NCI-H82 treated with DMSO at 0.1 percent for 48 hours (cell line): ENCODE results near the gene PTBP2.
"Not testable (repeated sequence)": the region's sequence is repeated elsewhere in the genome, so short reads cannot be mapped to it uniquely, and the experiment has no call there.

Experiments
- DNase-seq: peaks from one replicate; lab custom pipeline; 2025; ENCODE audit not compliant: unreplicated experiment; lab: John Stamatoyannopoulos, UW

The PTBP2 gene

GRCh38 chr1:96727860-96728259 is 6.3 kb downstream of the PTBP2 start:
- DNase-seq = no peak

GRCh38 chr1:96730574-96731298 is 9.2 kb downstream of the PTBP2 start:
- no peak for DNase-seq

- DNase-seq = no peak
These were observed 19.8 kb downstream of the PTBP2 start for GRCh38 chr1:96741335-96741734.

GRCh38 chr1:96746440-96747420 is 25.1 kb downstream of the PTBP2 start:
- no peak for DNase-seq

- no peak for DNase-seq
These were observed 26.0 kb downstream of the PTBP2 start for GRCh38 chr1:96747565-96747964.

- DNase-seq = no peak
These were observed 26.5 kb downstream of the PTBP2 start for GRCh38 chr1:96748078-96748477.

- no peak for DNase-seq
These were observed 28.0 kb downstream of the PTBP2 start for GRCh38 chr1:96749618-96750017.

- no peak for DNase-seq
These were observed 30.8 kb downstream of the PTBP2 start for GRCh38 chr1:96752394-96752793.

GRCh38 chr1:96756789-96757188 is 35.2 kb downstream of the PTBP2 start:
- no peak for DNase-seq

- not testable (repeated sequence) for DNase-seq
These were observed 41.0 kb downstream of the PTBP2 start for GRCh38 chr1:96762586-96762985.

- no peak for DNase-seq
These were observed 41.9 kb downstream of the PTBP2 start for GRCh38 chr1:96763514-96763913.

- DNase-seq = no peak
These were observed 42.9 kb downstream of the PTBP2 start for GRCh38 chr1:96764469-96764868.

- DNase-seq = no peak
These were observed 50.3 kb downstream of the PTBP2 start for GRCh38 chr1:96771847-96772246.

- DNase-seq = no peak
These were observed 50.8 kb downstream of the PTBP2 start for GRCh38 chr1:96772349-96772748.

GRCh38 chr1:96772972-96773371 is 51.4 kb downstream of the PTBP2 start:
- DNase-seq = no peak

GRCh38 chr1:96782206-96782605 is 60.6 kb downstream of the PTBP2 start:
- DNase-seq = no peak

GRCh38 chr1:96782856-96783255 is 61.3 kb downstream of the PTBP2 start:
- DNase-seq = no peak

GRCh38 chr1:96790599-96790998 is 69.0 kb downstream of the PTBP2 start:
- DNase-seq = no peak

- no peak for DNase-seq
These were observed 70.6 kb downstream of the PTBP2 start for GRCh38 chr1:96792220-96792619.

GRCh38 chr1:96801696-96802095 is 80.1 kb downstream of the PTBP2 start:
- DNase-seq = not testable (repeated sequence)

- DNase-seq = no peak
These were observed 83.1 kb downstream of the PTBP2 start for GRCh38 chr1:96804648-96805047.

- peak; percentile 72 for DNase-seq
These were observed 86.6 kb downstream of the PTBP2 start for GRCh38 chr1:96808191-96808590.
